ENCODE results near the gene JAM2. TPM values are rescaled to one million over a fixed set of nuclear protein-coding genes. Genes with fewer than 3 reads are reported as not detected.
"Not testable (repeated sequence)": the region's sequence is repeated elsewhere in the genome, so short reads cannot be mapped to it uniquely, and the experiment has no call there.

Gene JAM2
- total RNA-seq, 2 experiments from 2014 or later, result 0.33 to 1.2 TPM

GRCh38 chr21:25714066-25714465 is 75.0 kb downstream of the JAM2 start:
- H3K9me3 Mint-ChIP-seq; H3K4me1 Mint-ChIP-seq; H3K36me3 Mint-ChIP-seq; POLR2A ChIA-PET; H3K27me3 Mint-ChIP-seq; H3K4me3 Mint-ChIP-seq; H3K27ac Mint-ChIP-seq; ATAC-seq (ENCODE audit: low read depth); DNase-seq: not testable (repeated sequence)

- H3K9me3 Mint-ChIP-seq, result no peaks in the 10 kb centered on the region
- peaks cover 10% of the 10 kb centered on the region for H3K36me3 Mint-ChIP-seq
- H3K27me3 Mint-ChIP-seq, result no peaks in the 10 kb centered on the region
- POLR2A ChIA-PET, result no interaction called here
- DNase-seq (no peak), ATAC-seq (ENCODE audit: low read depth) (no peak)
- H3K27ac Mint-ChIP-seq, result no peak overlapping the region
- H3K4me3 Mint-ChIP-seq, result no peak overlapping the region
- H3K4me1 Mint-ChIP-seq, result peaks cover 1% of the 10 kb centered on the region
Measured at GRCh38 chr21:25717491-25718147, 78.6 kb downstream of the JAM2 start.

DNA sequence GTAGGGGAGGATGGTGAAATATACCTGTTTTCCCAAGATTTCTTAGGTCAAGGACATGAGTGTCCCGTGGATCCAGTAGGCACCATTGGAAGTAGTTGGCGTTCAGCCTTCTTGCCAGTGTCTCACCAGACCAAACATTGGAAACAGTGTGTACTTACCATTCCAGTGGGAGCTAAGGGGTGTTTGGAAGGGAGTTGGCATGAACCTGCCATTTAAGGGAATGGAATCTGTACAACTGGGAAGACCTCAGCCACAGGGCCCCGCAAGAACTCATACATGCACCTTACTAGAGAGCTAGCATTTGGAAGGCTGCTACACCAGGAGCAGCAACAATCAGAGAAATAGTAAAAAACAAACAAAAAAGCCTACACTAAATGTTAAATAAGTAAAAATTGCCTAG is 82.9 kb downstream of the JAM2 start:
- Mint-ChIP-seq H3K36me3 (peaks cover 29% of the 10 kb centered on the region), H3K9me3 (no peaks in the 10 kb centered on the region), H3K4me3 (no peak overlapping the region), H3K27ac (no peak overlapping the region), H3K27me3 (no peaks in the 10 kb centered on the region), H3K4me1 (peaks cover 3% of the 10 kb centered on the region)
- DNase-seq, result no peak
- POLR2A ChIA-PET, result interaction anchor here (1.5 kb wide), 1 partner anchor 13 kb away, joined by 4 read pairs; the partner anchor contains the start of genes ATP5PF and GABPA
- ATAC-seq (ENCODE audit: low read depth), result no peak

DNA sequence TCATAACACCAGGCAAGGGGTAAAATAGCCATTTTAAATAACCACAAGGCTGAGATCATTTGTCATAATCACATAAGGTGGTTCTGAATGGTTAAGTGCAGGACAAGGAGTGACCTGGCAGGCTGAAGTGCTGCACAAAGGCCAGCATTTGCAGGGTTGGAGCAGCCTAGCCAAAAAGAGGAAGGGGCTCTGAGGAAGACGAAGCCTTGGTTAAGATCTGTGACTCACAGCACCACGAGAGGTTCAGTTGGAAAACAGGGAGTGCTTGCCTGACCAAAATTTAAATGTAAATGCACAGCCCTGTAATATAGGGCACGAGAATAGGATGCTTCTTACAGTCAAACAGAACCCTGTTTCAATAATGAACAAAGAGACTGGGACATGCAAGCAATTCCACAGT is 83.6 kb downstream of the JAM2 start:
- no peak overlapping the region for H3K27ac Mint-ChIP-seq
- ATAC-seq (ENCODE audit: low read depth) (no peak), DNase-seq (no peak)
- POLR2A ChIA-PET, result no interaction called here
- no peak overlapping the region for H3K4me3 Mint-ChIP-seq
- H3K9me3 Mint-ChIP-seq, result no peaks in the 10 kb centered on the region
- H3K27me3 Mint-ChIP-seq, result no peaks in the 10 kb centered on the region
- peaks cover 3% of the 10 kb centered on the region for H3K4me1 Mint-ChIP-seq
- H3K36me3 Mint-ChIP-seq, result peaks cover 29% of the 10 kb centered on the region

DNA sequence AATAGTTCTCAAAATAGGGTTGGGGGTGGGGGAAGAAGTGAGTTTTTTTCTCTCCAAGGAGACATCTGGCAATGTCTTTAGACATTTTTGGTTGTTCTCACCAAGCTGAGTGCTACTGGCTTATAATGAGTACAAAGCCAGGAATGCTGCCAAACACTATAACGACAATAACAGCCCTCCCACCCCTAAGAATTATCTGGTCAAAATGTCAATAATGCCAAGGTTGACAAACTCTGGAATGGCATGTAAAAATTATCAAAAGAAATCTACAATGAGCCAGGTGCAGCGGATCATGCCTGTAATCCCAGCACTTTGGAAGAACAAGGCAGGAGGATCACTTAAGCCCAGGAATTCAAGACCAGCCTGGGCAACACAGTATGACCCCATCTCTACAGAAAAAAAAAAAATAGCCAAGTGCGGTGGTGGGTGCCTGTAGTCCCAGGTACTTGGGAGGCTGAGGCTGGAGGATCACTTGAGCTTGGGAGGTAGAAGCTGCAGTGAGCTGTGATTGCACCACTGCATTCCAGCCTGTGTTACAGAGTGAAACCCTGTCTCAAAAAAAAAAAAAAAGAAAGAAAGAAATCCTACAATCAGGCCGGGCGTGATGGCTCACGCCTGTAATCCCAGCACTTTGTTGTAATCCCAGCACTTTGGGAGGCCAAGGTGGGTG is 93.2 kb downstream of the JAM2 start:
- H3K4me1 Mint-ChIP-seq, result peaks cover 20% of the 10 kb centered on the region
- no peak overlapping the region for H3K4me3 Mint-ChIP-seq
- DNase-seq, result no peak
- peaks cover 8% of the 10 kb centered on the region for H3K36me3 Mint-ChIP-seq
- no peaks in the 10 kb centered on the region for H3K27me3 Mint-ChIP-seq
- no peak overlapping the region for H3K27ac Mint-ChIP-seq
- POLR2A ChIA-PET, result no interaction called here
- no peak for ATAC-seq (ENCODE audit: low read depth)
- H3K9me3 Mint-ChIP-seq, result no peaks in the 10 kb centered on the region

- H3K27me3 Mint-ChIP-seq, result no peaks in the 10 kb centered on the region
- POLR2A ChIA-PET, result interaction anchor here (0.9 to 1.5 kb wide), 9 partner anchors 13 to 435 kb away, joined by 3 to 13 read pairs (median 3); no protein-coding TSS in a partner anchor
- peak overlapping the region; percentile 100 for H3K4me3 Mint-ChIP-seq
- peaks cover 25% of the 10 kb centered on the region for H3K4me1 Mint-ChIP-seq
- H3K36me3 Mint-ChIP-seq, result peaks cover 4% of the 10 kb centered on the region
- peak overlapping the region; percentile 100 for H3K27ac Mint-ChIP-seq
- ATAC-seq (ENCODE audit: low read depth) (no peak), DNase-seq (no peak)
- H3K9me3 Mint-ChIP-seq, result no peaks in the 10 kb centered on the region
Measured at GRCh38 chr21:25733859-25734653, 95.0 kb downstream of the JAM2 start.

- Mint-ChIP-seq H3K27me3 (no peaks in the 10 kb centered on the region), H3K4me3 (peak overlapping the region; percentile 100), H3K9me3 (no peaks in the 10 kb centered on the region), H3K36me3 (peaks cover 4% of the 10 kb centered on the region), H3K27ac (peak overlapping the region; percentile 100), H3K4me1 (peaks cover 25% of the 10 kb centered on the region)
- no peak for DNase-seq
- POLR2A ChIA-PET, result interaction anchor here (0.9 to 1.5 kb wide), 10 partner anchors 10 to 434 kb away, joined by 3 to 13 read pairs (median 3); no protein-coding TSS in a partner anchor
- no peak for ATAC-seq (ENCODE audit: low read depth)
Measured at GRCh38 chr21:25734654-25734903, 95.5 kb downstream of the JAM2 start.

- Mint-ChIP-seq H3K27ac (peak within 1 kb of the TSS; percentile 100), H3K4me1 (peaks cover 25% of the 10 kb centered on the region), H3K36me3 (peaks cover 2% of the 10 kb centered on the region), H3K27me3 (no peaks in the 10 kb centered on the region), H3K4me3 (peak within 1 kb of the TSS; percentile 100), H3K9me3 (no peaks in the 10 kb centered on the region)
- ATAC-seq (ENCODE audit: low read depth) (peak; percentile 92), DNase-seq (peak; percentile 97)
- POLR2A ChIA-PET, result interaction anchor here (0.9 to 1.7 kb wide), 11 partner anchors 10 to 434 kb away, joined by 3 to 13 read pairs (median 3); no protein-coding TSS in a partner anchor
Measured at GRCh38 chr21:25734904-25735645, 96.0 kb downstream of the JAM2 start, which contains the start of the genes ATP5PF and GABPA. Gene ATP5PF, minus strand, starts transcription at chr21:25734904. Its CDS starts 5,110 bp downstream, at chr21:25729794. Gene GABPA, plus strand, starts transcription at chr21:25734972. Its CDS starts 6,627 bp downstream, at chr21:25741599.

DNA sequence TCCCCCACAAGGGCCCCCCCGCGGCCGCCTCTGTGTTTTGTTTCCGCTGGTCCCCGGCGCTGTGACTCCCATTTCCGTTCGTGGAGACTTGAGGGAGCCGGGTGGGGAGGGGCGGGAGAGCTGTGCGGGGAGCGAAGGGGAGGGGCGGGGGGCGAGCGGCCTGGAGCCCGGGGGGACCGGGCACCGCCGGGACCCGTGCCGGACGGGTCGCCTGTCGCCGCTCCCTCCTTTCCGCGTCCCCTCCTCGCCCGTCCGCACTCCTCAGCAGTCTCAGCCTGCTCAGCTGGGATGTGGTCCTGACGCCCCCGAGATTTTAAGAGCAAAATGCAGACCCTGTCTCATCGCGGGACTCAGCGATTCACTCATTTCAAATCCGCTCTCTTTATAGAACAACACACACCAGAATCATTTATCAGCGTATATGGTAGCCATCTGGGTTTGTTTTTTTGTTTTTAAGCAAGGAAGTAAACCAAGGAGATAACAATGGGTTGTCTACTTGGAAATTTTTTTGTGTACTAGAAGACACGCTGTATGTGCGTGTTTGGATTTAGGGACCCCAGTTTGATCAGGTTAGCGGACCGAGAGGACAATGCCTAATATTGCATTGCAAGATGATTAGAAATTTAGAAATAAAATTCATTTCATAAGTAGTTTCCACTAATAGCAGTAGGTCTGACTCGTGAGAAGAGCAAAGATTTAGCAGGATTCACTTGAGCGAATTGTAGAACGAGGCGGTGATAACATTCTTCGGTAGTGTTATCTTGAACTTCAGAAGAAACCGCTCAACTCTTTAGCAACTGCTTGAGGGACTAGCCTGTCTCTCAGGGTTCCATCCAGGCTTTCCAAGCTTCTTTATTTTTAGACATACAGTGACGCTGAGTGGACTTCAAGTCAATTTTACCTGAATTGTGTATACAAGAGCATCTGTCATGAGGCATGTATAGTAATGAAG is 96.9 kb downstream of the JAM2 start:
- Mint-ChIP-seq H3K4me1 (peaks cover 25% of the 10 kb centered on the region), H3K9me3 (no peaks in the 10 kb centered on the region), H3K27ac (peak overlapping the region; percentile 100), H3K4me3 (peak overlapping the region; percentile 100), H3K27me3 (no peaks in the 10 kb centered on the region), H3K36me3 (peaks cover 1% of the 10 kb centered on the region)
- POLR2A ChIA-PET, result interaction anchor here (1.2 to 1.7 kb wide), 3 partner anchors 9 to 128 kb away, joined by 3 to 6 read pairs (median 3); no protein-coding TSS in a partner anchor
- DNase-seq, result no peak
- ATAC-seq (ENCODE audit: low read depth), result peak; percentile 2

DNA sequence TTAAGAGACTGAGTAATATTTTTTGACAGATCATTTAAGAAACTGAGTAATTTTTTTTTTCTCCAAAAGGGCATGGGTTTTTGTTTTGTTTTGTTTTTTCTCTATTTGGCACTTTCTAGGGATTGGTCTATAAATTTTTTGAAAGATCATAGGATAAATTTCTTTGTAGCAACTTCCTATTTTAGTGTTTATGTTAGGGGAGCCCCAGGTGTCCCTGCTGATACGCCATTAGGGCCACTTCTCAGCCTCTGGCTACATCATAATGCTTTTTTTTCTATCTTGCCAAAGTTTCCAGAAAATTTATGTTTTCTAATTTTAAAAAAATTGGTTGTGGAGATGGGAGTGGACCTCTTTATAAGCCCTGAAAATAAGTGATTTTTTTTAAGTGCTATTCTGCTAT is 98.4 kb downstream of the JAM2 start:
- Mint-ChIP-seq H3K4me3 (no peak overlapping the region), H3K36me3 (peaks cover 8% of the 10 kb centered on the region), H3K9me3 (no peaks in the 10 kb centered on the region), H3K27ac (no peak overlapping the region), H3K4me1 (peaks cover 24% of the 10 kb centered on the region), H3K27me3 (no peaks in the 10 kb centered on the region)
- POLR2A ChIA-PET, result no interaction called here
- ATAC-seq (ENCODE audit: low read depth) (no peak), DNase-seq (no peak)

- Mint-ChIP-seq H3K27ac (no peak overlapping the region), H3K4me1 (peaks cover 5% of the 10 kb centered on the region), H3K36me3 (peaks cover 12% of the 10 kb centered on the region), H3K27me3 (no peaks in the 10 kb centered on the region), H3K4me3 (no peak overlapping the region), H3K9me3 (no peaks in the 10 kb centered on the region)
- ATAC-seq (ENCODE audit: low read depth) (no peak), DNase-seq (no peak)
- POLR2A ChIA-PET, result no interaction called here
Measured at GRCh38 chr21:25742900-25743299, 103.8 kb downstream of the JAM2 start.

DNA sequence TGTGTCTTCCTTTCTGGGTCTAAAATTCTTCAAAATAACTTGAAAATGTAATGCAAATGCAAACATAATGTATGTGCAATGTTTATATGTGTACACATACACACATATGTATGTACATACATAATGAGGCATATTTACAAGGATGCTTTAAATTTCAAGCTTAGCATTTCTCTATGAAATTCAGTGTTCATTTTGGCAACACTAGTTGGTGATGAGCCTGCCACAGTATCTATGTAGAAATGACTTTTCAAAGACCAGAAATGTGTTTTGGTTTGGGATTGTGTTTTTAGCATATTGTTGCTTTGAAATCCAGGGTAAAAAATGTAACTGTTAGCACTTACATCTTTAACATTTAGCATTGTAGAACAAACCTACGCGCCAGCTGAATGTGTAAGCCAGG is 105.8 kb downstream of the JAM2 start:
- POLR2A ChIA-PET, result interaction anchor here (0.9 kb wide), 1 partner anchor 10 kb away, joined by 3 read pairs; the partner anchor contains the start of genes ATP5PF and GABPA
- H3K27me3 Mint-ChIP-seq, result no peaks in the 10 kb centered on the region
- no peaks in the 10 kb centered on the region for H3K9me3 Mint-ChIP-seq
- H3K27ac Mint-ChIP-seq, result no peak overlapping the region
- no peak overlapping the region for H3K4me3 Mint-ChIP-seq
- peaks cover 7% of the 10 kb centered on the region for H3K4me1 Mint-ChIP-seq
- peaks cover 14% of the 10 kb centered on the region for H3K36me3 Mint-ChIP-seq
- ATAC-seq (ENCODE audit: low read depth) (no peak), DNase-seq (no peak)
